ENCODE results near the gene SLC19A1.

DNA sequence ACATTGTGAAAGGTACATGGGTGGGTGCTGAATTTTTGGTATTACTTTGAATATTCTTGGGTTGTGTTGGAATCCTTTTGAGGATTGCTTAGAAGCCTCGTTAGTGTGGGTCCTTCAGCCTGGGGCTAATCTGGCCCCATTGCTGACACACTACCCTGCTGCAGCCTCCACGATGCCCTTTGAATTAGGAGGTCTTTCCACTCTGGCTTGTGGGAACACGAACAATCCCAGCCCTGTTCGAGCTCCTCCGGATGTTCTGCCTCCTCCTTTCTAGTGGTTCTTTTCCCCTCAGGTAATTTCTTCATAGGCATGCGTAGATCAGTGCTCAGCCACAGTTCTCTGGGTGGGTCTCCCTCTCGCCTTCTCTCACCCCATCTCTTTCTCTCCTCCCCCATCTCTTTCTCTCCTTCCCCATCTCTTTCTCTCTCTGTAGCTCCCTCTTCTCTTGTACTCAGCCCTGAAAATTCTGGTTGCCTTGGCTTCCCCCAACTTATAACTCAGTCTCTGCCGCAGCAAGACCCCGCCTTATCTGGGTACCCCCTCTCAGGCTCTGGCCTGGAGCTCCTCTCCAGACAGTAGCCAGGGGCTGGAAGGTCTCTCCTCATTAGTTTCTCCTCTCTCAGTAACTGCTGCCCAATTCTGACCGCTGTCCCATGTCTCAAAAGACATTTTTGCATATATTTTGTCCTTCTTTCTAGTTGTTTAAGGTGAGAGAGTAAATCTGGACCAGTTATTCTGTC, 46.0 kb upstream of the SLC19A1 start:
- TF ChIP-seq, protein P1, sequence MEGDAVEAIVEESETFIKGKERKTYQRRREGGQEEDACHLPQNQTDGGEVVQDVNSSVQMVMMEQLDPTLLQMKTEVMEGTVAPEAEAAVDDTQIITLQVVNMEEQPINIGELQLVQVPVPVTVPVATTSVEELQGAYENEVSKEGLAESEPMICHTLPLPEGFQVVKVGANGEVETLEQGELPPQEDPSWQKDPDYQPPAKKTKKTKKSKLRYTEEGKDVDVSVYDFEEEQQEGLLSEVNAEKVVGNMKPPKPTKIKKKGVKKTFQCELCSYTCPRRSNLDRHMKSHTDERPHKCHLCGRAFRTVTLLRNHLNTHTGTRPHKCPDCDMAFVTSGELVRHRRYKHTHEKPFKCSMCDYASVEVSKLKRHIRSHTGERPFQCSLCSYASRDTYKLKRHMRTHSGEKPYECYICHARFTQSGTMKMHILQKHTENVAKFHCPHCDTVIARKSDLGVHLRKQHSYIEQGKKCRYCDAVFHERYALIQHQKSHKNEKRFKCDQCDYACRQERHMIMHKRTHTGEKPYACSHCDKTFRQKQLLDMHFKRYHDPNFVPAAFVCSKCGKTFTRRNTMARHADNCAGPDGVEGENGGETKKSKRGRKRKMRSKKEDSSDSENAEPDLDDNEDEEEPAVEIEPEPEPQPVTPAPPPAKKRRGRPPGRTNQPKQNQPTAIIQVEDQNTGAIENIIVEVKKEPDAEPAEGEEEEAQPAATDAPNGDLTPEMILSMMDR (IDR thresholded peaks at IDR 0.05): no peak
- no peak for TF ChIP-seq POLR2AphosphoS5 (IDR thresholded peaks at IDR 0.05)
- no peak for TF ChIP-seq EP300 (IDR thresholded peaks at IDR 0.05)
